A673 (cell line): ENCODE measurements around the gene ZDHHC19. TPM values are rescaled to one million over a fixed set of nuclear protein-coding genes. Genes with fewer than 3 reads are reported as not detected.

Experiments
- BruUV-seq: library from RNA; stranded (reverse); fragments of 400-500 nt; replicated peaks from 2 replicates; lab custom pipeline; 2021; lab: Mats Ljungman, UMichigan
- CTCF ChIA-PET: fragments of 300-600 bp; sonication (Branson Sonifier 250); formaldehyde crosslinking; loops from one replicate; lab custom pipeline; 2022; ENCODE audit warnings: antibody characterized with exemption; lab: Charles Lee
- POLR2A ChIA-PET: fragments of 300-600 bp; sonication (Branson Sonifier 250); formaldehyde crosslinking; loops from one replicate; lab custom pipeline; 2022; ENCODE audit warnings: antibody characterized with exemption; ENCODE audit not compliant: low non-redundant PET; lab: Charles Lee
- DNase-seq: peaks from one replicate; pipeline ENCODE4 v3.0.0-alpha.2; 2015; ENCODE audit warnings: low spot score
- H3K27ac ChIP-seq: fragments of 200-600 bp; sonication (generic); 2 replicates; pipeline ENCODE4 v1.5.1; 2016; ENCODE audit warnings: mixed run types, low read depth, mild to moderate bottlenecking, mixed read lengths, antibody characterized with exemption, low read length; ENCODE audit not compliant: poor library complexity, severe bottlenecking
- H3K27me3 ChIP-seq: fragments of 200-600 bp; sonication (generic); replicated peaks from 2 replicates; pipeline ENCODE4 v1.6.1; 2017; ENCODE audit warnings: mixed run types, low read depth, mild to moderate bottlenecking, mixed read lengths, antibody characterized with exemption, low read length; ENCODE audit not compliant: insufficient read depth, poor library complexity
- H3K36me3 ChIP-seq: fragments of 200-600 bp; sonication (generic); 2 replicates; pipeline ENCODE4 v1.6.1; 2016; ENCODE audit warnings: mixed run types, mild to moderate bottlenecking, mixed read lengths, antibody characterized with exemption, low read length; ENCODE audit not compliant: insufficient read depth, poor library complexity, severe bottlenecking
- H3K4me1 ChIP-seq: fragments of 200-600 bp; sonication (generic); 2 replicates; pipeline ENCODE4 v1.6.1; 2017; ENCODE audit warnings: mixed run types, mild to moderate bottlenecking, mixed read lengths, antibody characterized with exemption, low read length; ENCODE audit not compliant: insufficient read depth, poor library complexity, severe bottlenecking
- H3K4me3 ChIP-seq: fragments of 200-600 bp; sonication (generic); 2 replicates; pipeline ENCODE4 v1.5.1; 2016; ENCODE audit warnings: low read depth, mixed run types, mild to moderate bottlenecking, mixed read lengths, low read length; ENCODE audit not compliant: poor library complexity, severe bottlenecking
- H3K9me3 ChIP-seq: fragments of 200-600 bp; sonication (generic); 2 replicates; pipeline ENCODE4 v1.6.1; 2016; ENCODE audit warnings: mixed run types, low read depth, mild to moderate bottlenecking, mixed read lengths, antibody characterized with exemption, low read length; ENCODE audit not compliant: poor library complexity, severe bottlenecking
- EZH2 ChIP-seq: fragments of 200-600 bp; sonication (generic); IDR thresholded peaks from 2 replicates; pipeline ENCODE4 v1.6.1; 2017; ENCODE audit warnings: borderline replicate concordance, low read depth, mild to moderate bottlenecking, mixed read lengths, antibody characterized with exemption, low read length; ENCODE audit not compliant: poor library complexity, severe bottlenecking
- intact Hi-C: fragments of 100-400 bp; cut with micrococcal nuclease; formaldehyde crosslinking; loops from one replicate; pipeline ENCODE4 v1.10.0; 2022; ENCODE audit not compliant: unreplicated experiment
- total RNA-seq: library from RNA; stranded (reverse); gene quantifications from 2 replicates; pipeline ENCODE4 v1.2.3, GENCODE V29; 2021
- TF ChIP-seq, protein P1 (sequence below): fragments of 300-800, 200-600 bp; sonication (generic); conservative IDR thresholded peaks from 2 replicates; pipeline ENCODE4 v1.5.1; 2017; ENCODE audit warnings: low read depth, mild to moderate bottlenecking, antibody characterized with exemption, low read length, moderate library complexity, mixed read lengths

ZDHHC19 gene
- total RNA-seq, 1 experiment from 2014 or later = not detected

DNA sequence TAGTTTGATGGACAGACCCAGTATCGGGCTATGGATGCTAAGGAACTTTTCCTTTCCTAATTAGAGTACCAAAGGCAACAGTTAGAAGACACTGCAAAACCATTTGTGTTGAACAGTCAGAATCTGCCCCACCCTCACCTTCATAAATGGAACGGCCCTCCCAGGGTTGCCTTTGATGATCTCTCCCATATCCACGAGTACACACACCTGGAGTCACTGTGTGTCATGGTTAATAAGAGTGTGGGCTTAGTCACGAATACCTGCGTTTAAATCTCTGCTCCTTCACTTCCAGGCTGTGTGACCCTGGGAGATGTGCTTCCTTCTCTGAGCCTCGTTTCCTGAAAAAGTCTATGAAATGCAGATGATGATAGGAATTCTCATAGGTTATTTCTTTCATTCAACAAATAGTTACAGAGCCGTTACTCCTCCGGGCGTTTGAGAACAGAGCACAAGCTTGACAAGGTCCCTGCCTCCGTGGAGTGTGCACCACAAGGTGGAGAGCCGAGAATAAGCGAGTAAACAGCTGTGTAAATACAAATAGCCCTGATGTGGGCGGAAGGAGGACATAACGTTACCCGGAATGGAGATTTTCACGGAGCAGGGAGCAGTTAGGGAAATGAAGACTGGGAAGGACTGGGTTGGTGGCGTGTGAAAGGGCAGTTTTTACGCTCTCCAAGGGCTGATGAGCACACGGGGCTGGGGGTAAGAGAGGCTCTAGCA lies 11.8 kb upstream of the ZDHHC19 start:
- Histone ChIP-seq H3K9me3 (no peaks in the 10 kb centered on the region), H3K4me1 (peaks cover 6% of the 10 kb centered on the region), H3K36me3 (no peaks in the 10 kb centered on the region), H3K4me3 (no peak overlapping the region), H3K27ac (no peak overlapping the region), H3K27me3 (no peaks in the 10 kb centered on the region)
- TF ChIP-seq, protein P1, sequence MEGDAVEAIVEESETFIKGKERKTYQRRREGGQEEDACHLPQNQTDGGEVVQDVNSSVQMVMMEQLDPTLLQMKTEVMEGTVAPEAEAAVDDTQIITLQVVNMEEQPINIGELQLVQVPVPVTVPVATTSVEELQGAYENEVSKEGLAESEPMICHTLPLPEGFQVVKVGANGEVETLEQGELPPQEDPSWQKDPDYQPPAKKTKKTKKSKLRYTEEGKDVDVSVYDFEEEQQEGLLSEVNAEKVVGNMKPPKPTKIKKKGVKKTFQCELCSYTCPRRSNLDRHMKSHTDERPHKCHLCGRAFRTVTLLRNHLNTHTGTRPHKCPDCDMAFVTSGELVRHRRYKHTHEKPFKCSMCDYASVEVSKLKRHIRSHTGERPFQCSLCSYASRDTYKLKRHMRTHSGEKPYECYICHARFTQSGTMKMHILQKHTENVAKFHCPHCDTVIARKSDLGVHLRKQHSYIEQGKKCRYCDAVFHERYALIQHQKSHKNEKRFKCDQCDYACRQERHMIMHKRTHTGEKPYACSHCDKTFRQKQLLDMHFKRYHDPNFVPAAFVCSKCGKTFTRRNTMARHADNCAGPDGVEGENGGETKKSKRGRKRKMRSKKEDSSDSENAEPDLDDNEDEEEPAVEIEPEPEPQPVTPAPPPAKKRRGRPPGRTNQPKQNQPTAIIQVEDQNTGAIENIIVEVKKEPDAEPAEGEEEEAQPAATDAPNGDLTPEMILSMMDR = no peak
- TF ChIP-seq EZH2 = no peak
- no peak for DNase-seq
- POLR2A ChIA-PET = no interaction called here
- intact Hi-C loops = no loop called here
- CTCF ChIA-PET = no interaction called here
- no TSS peak for BruUV-seq

DNA sequence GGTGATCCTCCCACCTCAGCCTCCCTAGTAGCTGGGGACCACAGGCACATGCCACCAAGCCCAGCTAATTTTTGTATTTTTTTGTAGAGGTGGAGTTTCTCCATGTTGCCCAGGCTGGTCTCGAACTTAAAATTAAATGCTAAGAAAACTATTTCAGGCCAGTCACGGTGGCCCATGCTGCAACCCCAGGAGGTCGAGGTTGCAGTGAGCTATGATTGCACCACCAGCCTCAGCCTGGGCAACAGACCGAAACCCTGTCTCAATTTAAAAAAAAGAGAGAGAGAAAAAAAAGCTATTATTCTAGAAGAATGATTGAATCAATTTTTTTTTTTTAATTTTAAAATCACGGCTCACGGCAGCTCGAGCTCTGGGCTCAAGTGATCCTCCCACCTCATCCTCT lies 9.8 kb upstream of the ZDHHC19 start:
- H3K27ac ChIP-seq = no peak overlapping the region
- intact Hi-C loops = no loop called here
- peaks cover 6% of the 10 kb centered on the region for H3K4me1 ChIP-seq
- CTCF ChIA-PET = interaction anchor here (0.5 kb wide), 1 partner anchor 1077 kb away, joined by 8 read pairs; no protein-coding TSS in a partner anchor
- H3K27me3 ChIP-seq = no peaks in the 10 kb centered on the region
- H3K4me3 ChIP-seq = no peak overlapping the region
- no peak for TF ChIP-seq EZH2
- BruUV-seq = no TSS peak
- POLR2A ChIA-PET = interaction anchor here (0.7 kb wide), 1 partner anchor 24 kb away, joined by 3 read pairs; no protein-coding TSS in a partner anchor
- DNase-seq = no peak
- no peaks in the 10 kb centered on the region for H3K36me3 ChIP-seq
- H3K9me3 ChIP-seq = no peaks in the 10 kb centered on the region

DNA sequence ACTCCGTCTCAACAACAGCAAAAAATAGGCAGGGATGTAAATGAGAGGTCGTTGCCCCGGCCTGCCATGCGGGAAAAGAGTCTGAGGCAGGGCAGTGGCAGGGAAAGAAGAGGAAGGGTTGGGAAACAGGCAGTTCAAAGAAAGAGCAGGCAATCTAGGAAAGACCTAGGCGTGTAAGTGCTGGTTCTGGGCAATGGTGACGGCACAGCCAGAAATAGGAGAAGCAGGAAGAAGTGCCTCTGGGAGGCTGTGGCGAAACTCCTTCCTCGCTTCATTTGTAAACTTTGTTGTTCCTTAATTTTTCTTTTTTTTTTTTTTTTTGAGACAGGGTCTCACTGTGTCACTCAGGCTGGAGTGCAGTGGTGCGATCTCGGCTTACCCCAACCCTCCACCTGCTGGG lies 9.4 kb upstream of the ZDHHC19 start:
- H3K27ac ChIP-seq = no peak overlapping the region
- CTCF ChIA-PET = no interaction called here
- no TSS peak for BruUV-seq
- peaks cover 6% of the 10 kb centered on the region for H3K4me1 ChIP-seq
- intact Hi-C loops = no loop called here
- H3K9me3 ChIP-seq = no peaks in the 10 kb centered on the region
- no peak for TF ChIP-seq EZH2
- TF ChIP-seq, protein P1 = no peak
- no peak for DNase-seq
- H3K27me3 ChIP-seq = no peaks in the 10 kb centered on the region
- H3K4me3 ChIP-seq = no peak overlapping the region
- H3K36me3 ChIP-seq = no peaks in the 10 kb centered on the region
- POLR2A ChIA-PET = no interaction called here

DNA sequence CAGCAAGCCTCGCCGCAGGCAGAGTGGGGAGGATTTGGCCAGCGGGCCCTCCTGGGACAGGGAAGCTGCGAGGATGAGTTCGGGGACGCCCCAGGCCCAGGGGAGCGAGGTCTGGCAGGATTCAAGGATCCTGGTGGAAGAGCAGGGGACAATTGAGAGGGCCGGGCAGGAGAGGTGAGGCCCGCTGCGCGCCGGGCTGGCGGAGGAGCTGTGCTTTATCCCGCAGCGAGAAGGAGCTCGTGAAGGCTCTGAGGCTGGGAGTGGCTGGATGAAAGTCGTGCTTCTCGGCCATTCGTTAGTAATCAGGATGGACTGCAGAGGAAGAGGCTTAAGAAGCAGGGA lies 8.7 kb upstream of the ZDHHC19 start:
- no peaks in the 10 kb centered on the region for H3K9me3 ChIP-seq
- no peak overlapping the region for H3K27ac ChIP-seq
- TF ChIP-seq, protein P1 = no peak
- no peak for TF ChIP-seq EZH2
- H3K4me3 ChIP-seq = no peak overlapping the region
- no peaks in the 10 kb centered on the region for H3K27me3 ChIP-seq
- H3K36me3 ChIP-seq = no peaks in the 10 kb centered on the region
- BruUV-seq = no TSS peak
- intact Hi-C loops = no loop called here
- DNase-seq = no peak
- H3K4me1 ChIP-seq = peaks cover 6% of the 10 kb centered on the region
- POLR2A ChIA-PET = no interaction called here
- CTCF ChIA-PET = no interaction called here
